Gastrocnemius medialis (tissue), 4 donors: ENCODE results near the gene RGS19.

Experiments used
- CTCF ChIP-seq, 5 experiments: fragments of 450-650 bp in 3 of 5; fragments of 200-600 bp in 2 of 5; sonication (generic) in 2 of 5; IDR thresholded peaks in 4 of 5; conservative IDR thresholded peaks in 1 of 5; 1 replicate in 4 of 5; 2 replicates in 1 of 5; pipeline ENCODE4 v1.5.1; 2016 to 2019; ENCODE audit warnings: antibody characterized with exemption in 5 of 5, mild to moderate bottlenecking in 3 of 5, moderate library complexity in 3 of 5
- POLR2A ChIP-seq, 2 donors: fragments of 450-650 bp; IDR thresholded peaks; one replicate each; pipeline ENCODE4 v1.6.1; 2017; ENCODE audit warnings: antibody characterized with exemption in 2 of 2, mild to moderate bottlenecking in 2 of 2, moderate library complexity in 2 of 2

GRCh38 chr20:64115171-64115911 is 36.0 kb upstream of the RGS19 start:
- TF ChIP-seq CTCF (IDR thresholded peaks at IDR 0.05 in 4 of 5, conservative IDR thresholded peaks at IDR 0.05 in 1 of 5) (no peak), POLR2A (IDR thresholded peaks at IDR 0.05) (no peak)
